GM23338 (cell line): Measurements from ENCODE around the gene AXIN1. TPM values are rescaled to one million over a fixed set of nuclear protein-coding genes. Genes with fewer than 3 reads are reported as not detected.

Experiments
- ATAC-seq: fragments of 200-7000 bp; cut with Tn5 transposase; 3 replicates; pipeline ENCODE4 v1.9.1; 2020
- DNase-seq: peaks from one replicate; pipeline ENCODE4 v3.0.0-alpha.2; 2015; ENCODE audit warnings: low spot score
- H2AFZ ChIP-seq: fragments of 200-600 bp; sonication (generic); 2 replicates; pipeline ENCODE4 v1.8.0; 2016; ENCODE audit warnings: antibody characterized with exemption, mild to moderate bottlenecking, moderate library complexity
- H3F3A ChIP-seq: fragments of 200-600 bp; sonication (generic); replicated peaks from 2 replicates; pipeline ENCODE4 v1.8.0; 2017; ENCODE audit warnings: antibody characterized with exemption, mixed run types, low read depth
- H3K27ac ChIP-seq: fragments of 200-600 bp; sonication (generic); 2 replicates; pipeline ENCODE4 v1.6.1; 2016; ENCODE audit warnings: low read depth
- H3K27me3 ChIP-seq: fragments of 200-600 bp; sonication (generic); 2 replicates; pipeline ENCODE4 v1.8.0; 2016; ENCODE audit warnings: mild to moderate bottlenecking, mixed run types, moderate library complexity; ENCODE audit not compliant: insufficient read depth
- H3K36me3 ChIP-seq: fragments of 200-600 bp; sonication (generic); 2 replicates; pipeline ENCODE4 v1.8.0; 2016; ENCODE audit warnings: mild to moderate bottlenecking; ENCODE audit not compliant: insufficient read depth
- H3K4me1 ChIP-seq: fragments of 200-600 bp; sonication (generic); 2 replicates; pipeline ENCODE4 v1.8.0; 2016; ENCODE audit warnings: mild to moderate bottlenecking, moderate library complexity; ENCODE audit not compliant: insufficient read depth
- H3K4me2 ChIP-seq: fragments of 200-600 bp; sonication (generic); 2 replicates; pipeline ENCODE4 v1.7.1; 2017; ENCODE audit warnings: mixed run types
- H3K4me3 ChIP-seq: fragments of 200-600 bp; sonication (generic); 2 replicates; pipeline ENCODE4 v1.6.1; 2016; ENCODE audit warnings: mixed run types
- H3K79me2 ChIP-seq: fragments of 200-600 bp; sonication (generic); replicated peaks from 2 replicates; pipeline ENCODE4 v1.8.0; 2017; ENCODE audit warnings: mild to moderate bottlenecking; ENCODE audit not compliant: insufficient read depth
- H3K9me2 ChIP-seq: fragments of 200-600 bp; sonication (generic); 2 replicates; pipeline ENCODE4 v1.8.0; 2017; ENCODE audit not compliant: insufficient read depth
- H4K20me1 ChIP-seq: fragments of 200-600 bp; sonication (generic); replicated peaks from 2 replicates; pipeline ENCODE4 v1.8.0; 2017; ENCODE audit warnings: mild to moderate bottlenecking; ENCODE audit not compliant: insufficient read depth
- H3K27ac Mint-ChIP-seq: 2 replicates; pipeline ENCODE4 v1.8.0; 2020; ENCODE audit warnings: inconsistent platforms, mild to moderate bottlenecking, moderate library complexity, mixed read lengths
- H3K27me3 Mint-ChIP-seq: 3 replicates; pipeline ENCODE4 v1.8.0; 2022; ENCODE audit warnings: low read depth, mild to moderate bottlenecking, moderate library complexity, mixed read lengths, inconsistent platforms; ENCODE audit not compliant: insufficient read depth, poor library complexity
- H3K36me3 Mint-ChIP-seq: 3 replicates; pipeline ENCODE4 v1.8.0; 2021; ENCODE audit warnings: low read depth, mild to moderate bottlenecking, inconsistent platforms, moderate library complexity, mixed read lengths
- H3K4me1 Mint-ChIP-seq: 3 replicates; pipeline ENCODE4 v1.8.0; 2020; ENCODE audit warnings: mild to moderate bottlenecking, inconsistent platforms, mixed read lengths
- H3K4me3 Mint-ChIP-seq: 3 replicates; pipeline ENCODE4 v1.8.0; 2021; ENCODE audit warnings: moderate library complexity, mild to moderate bottlenecking, inconsistent platforms, mixed read lengths
- H3K9me3 Mint-ChIP-seq: 3 replicates; pipeline ENCODE4 v1.8.0; 2020; ENCODE audit warnings: moderate library complexity, mild to moderate bottlenecking, inconsistent platforms, mixed read lengths
- CREB1 ChIP-seq: fragments of 250-450 bp; sonication (Bioruptor Pico); IDR thresholded peaks from 2 replicates; pipeline ENCODE4 v1.5.0; 2020; ENCODE audit warnings: low read depth, mild to moderate bottlenecking, moderate library complexity
- CTCF ChIP-seq, 2 experiments: fragments of 200-600 bp in 1 of 2; sonication (generic) in 1 of 2; conservative IDR thresholded peaks; 2 replicates each; pipeline versions ENCODE4 v1.5.1 to v1.6.1; 2016 to 2017; ENCODE audit warnings: antibody characterized with exemption in 2 of 2, low read depth in 2 of 2, mild to moderate bottlenecking in 2 of 2, moderate library complexity in 1 of 2
- ETS1 ChIP-seq: IDR thresholded peaks from 2 replicates; pipeline ENCODE4 v1.6.1; 2016; ENCODE audit warnings: antibody characterized with exemption
- EZH2phosphoT487 ChIP-seq: fragments of 200-600 bp; sonication (generic); IDR thresholded peaks from one replicate; pipeline ENCODE4 v1.8.1; 2018; ENCODE audit warnings: antibody characterized with exemption; ENCODE audit not compliant: unreplicated experiment
- JUNB ChIP-seq: IDR thresholded peaks from one replicate; pipeline ENCODE4 v1.6.1; 2016; ENCODE audit warnings: antibody characterized with exemption; ENCODE audit not compliant: unreplicated experiment
- NANOG ChIP-seq: IDR thresholded peaks from 2 replicates; pipeline ENCODE4 v1.6.1; 2016; ENCODE audit warnings: antibody characterized with exemption, borderline replicate concordance
- POLR2AphosphoS5 ChIP-seq: IDR thresholded peaks from 2 replicates; pipeline ENCODE4 v1.6.1; 2016; ENCODE audit warnings: antibody characterized with exemption, low read depth
- REST ChIP-seq: IDR thresholded peaks from one replicate; pipeline ENCODE4 v1.6.1; 2018; ENCODE audit warnings: antibody characterized with exemption; ENCODE audit not compliant: unreplicated experiment
- STAT1 ChIP-seq: IDR thresholded peaks from one replicate; pipeline ENCODE4 v1.6.1; 2016; ENCODE audit warnings: antibody characterized with exemption; ENCODE audit not compliant: unreplicated experiment
- ZNF114 ChIP-seq: fragments of 250-450 bp; sonication (Bioruptor Pico); IDR thresholded peaks from 2 replicates; pipeline ENCODE4 v1.5.0; 2020; ENCODE audit warnings: mild to moderate bottlenecking, moderate library complexity
- ZNF462 ChIP-seq: fragments of 250-450 bp; sonication (Bioruptor Pico); IDR thresholded peaks from 2 replicates; pipeline ENCODE4 v1.5.0; 2020; ENCODE audit warnings: mild to moderate bottlenecking, moderate library complexity
- polyA plus RNA-seq: library from polyadenylated mRNA; unstranded; fragments of >200 nt; fragmentation: Nextera tagmentation; extraction: Ambion mirVana; gene quantifications from 2 replicates; pipeline ENCODE4 v1.2.1, GENCODE V29; 2016
- total RNA-seq: library from RNA; depleted of rRNA; stranded (reverse); fragments of >200 nt; shearing (Covaris generic); gene quantifications from 2 replicates; pipeline ENCODE4 v1.2.3, GENCODE V29; 2014

AXIN1 gene
- total and polyA plus RNA-seq, 2 experiments from 2014 or later = 14.3 to 54.5 TPM

- H3K36me3 ChIP-seq = no peaks in the 10 kb centered on the region; the same call in 1 of the 2 replicates
- no peaks in the 10 kb centered on the region for H3K9me2 ChIP-seq
- peaks cover 21% of the 10 kb centered on the region for H3K9me3 Mint-ChIP-seq
- peak overlapping the region; percentile 67; the same call in 1 of the 2 replicates for H2AFZ ChIP-seq
- peaks cover 20% of the 10 kb centered on the region for H3K4me1 ChIP-seq
- no peaks in the 10 kb centered on the region for H3K79me2 ChIP-seq
- peak overlapping the region; percentile 83 for H3K4me3 Mint-ChIP-seq
- DNase-seq = peak; percentile 71
- peak overlapping the region; percentile 90 for H3K27ac ChIP-seq
- H3K4me2 ChIP-seq = peak overlapping the region; percentile 74
- H3K27ac Mint-ChIP-seq = peak overlapping the region; percentile 95
- H3F3A ChIP-seq = peaks cover 30% of the 10 kb centered on the region
- no peaks in the 10 kb centered on the region; the same call in none of the 2 replicates for H4K20me1 ChIP-seq
- H3K4me1 Mint-ChIP-seq = peaks cover 29% of the 10 kb centered on the region
- ATAC-seq = peak; percentile 10
- peaks cover 35% of the 10 kb centered on the region for H3K36me3 Mint-ChIP-seq
- peak overlapping the region; percentile 52 for H3K4me3 ChIP-seq
- peaks cover 33% of the 10 kb centered on the region for H3K27me3 Mint-ChIP-seq
- no peaks in the 10 kb centered on the region for H3K27me3 ChIP-seq
- TF ChIP-seq ZNF114 (CRISPR knock-in tag) (no peak), NANOG (no peak), STAT1 (no peak), EZH2phosphoT487 (no peak), CTCF (conservative IDR thresholded peaks at IDR 0.05; ENCODE audit: low read depth in 2 of 2) (no peak), ETS1 (no peak), JUNB (no peak), ZNF462 (CRISPR knock-in tag) (no peak), CREB1 (CRISPR knock-in tag) (no peak), REST (no peak), POLR2AphosphoS5 (no peak)
Measured at GRCh38 chr16:396605-397004, 44.1 kb upstream of the AXIN1 start.
